Esophagus muscularis mucosa (tissue), 4 donors: ENCODE measurements around the gene LMOD2.

ENCODE experiments used
- EP300 ChIP-seq: sonication (generic); formaldehyde crosslinking; IDR thresholded peaks from one replicate; pipeline ENCODE4 v1.6.1; 2017; ENCODE audit warnings: antibody characterized with exemption
- POLR2A ChIP-seq: fragments of 450-650 bp; IDR thresholded peaks from one replicate; pipeline ENCODE4 v1.6.1; 2017; ENCODE audit warnings: antibody characterized with exemption, moderate library complexity, mild to moderate bottlenecking, low read depth
- POLR2AphosphoS5 ChIP-seq, 2 donors: sonication (generic); formaldehyde crosslinking; IDR thresholded peaks; one replicate each; pipeline ENCODE4 v1.6.1; 2017; ENCODE audit warnings: antibody characterized with exemption in 2 of 2
- TF ChIP-seq, protein P1 (sequence below), 3 experiments: fragments of 200-600 bp in 2 of 3; fragments of 450-650 bp in 1 of 3; sonication (generic) in 2 of 3; IDR thresholded peaks; one replicate each; pipeline ENCODE4 v1.5.1; 2017 to 2019; ENCODE audit warnings: antibody characterized with exemption in 3 of 3, mild to moderate bottlenecking in 2 of 3, moderate library complexity in 1 of 3

- TF ChIP-seq POLR2A (no peak), EP300 (no peak), POLR2AphosphoS5 (IDR thresholded peaks at IDR 0.05) (no peak)
- TF ChIP-seq, protein P1, sequence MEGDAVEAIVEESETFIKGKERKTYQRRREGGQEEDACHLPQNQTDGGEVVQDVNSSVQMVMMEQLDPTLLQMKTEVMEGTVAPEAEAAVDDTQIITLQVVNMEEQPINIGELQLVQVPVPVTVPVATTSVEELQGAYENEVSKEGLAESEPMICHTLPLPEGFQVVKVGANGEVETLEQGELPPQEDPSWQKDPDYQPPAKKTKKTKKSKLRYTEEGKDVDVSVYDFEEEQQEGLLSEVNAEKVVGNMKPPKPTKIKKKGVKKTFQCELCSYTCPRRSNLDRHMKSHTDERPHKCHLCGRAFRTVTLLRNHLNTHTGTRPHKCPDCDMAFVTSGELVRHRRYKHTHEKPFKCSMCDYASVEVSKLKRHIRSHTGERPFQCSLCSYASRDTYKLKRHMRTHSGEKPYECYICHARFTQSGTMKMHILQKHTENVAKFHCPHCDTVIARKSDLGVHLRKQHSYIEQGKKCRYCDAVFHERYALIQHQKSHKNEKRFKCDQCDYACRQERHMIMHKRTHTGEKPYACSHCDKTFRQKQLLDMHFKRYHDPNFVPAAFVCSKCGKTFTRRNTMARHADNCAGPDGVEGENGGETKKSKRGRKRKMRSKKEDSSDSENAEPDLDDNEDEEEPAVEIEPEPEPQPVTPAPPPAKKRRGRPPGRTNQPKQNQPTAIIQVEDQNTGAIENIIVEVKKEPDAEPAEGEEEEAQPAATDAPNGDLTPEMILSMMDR (IDR thresholded peaks at IDR 0.05) = no peak
Observed at GRCh38 chr7:123616223-123616622, 39.4 kb upstream of the LMOD2 start.
